ENCODE measurements around the gene MAP7. TPM values are rescaled to one million over a fixed set of nuclear protein-coding genes. Genes with fewer than 3 reads are reported as not detected.

Gene MAP7
- total and polyA plus RNA-seq, 9 of the 15 experiments (the other 6 are each of a cell fraction or from before 2014, with no cell fraction given), result 0.76 to 7.7 (median 3.9) TPM

DNA sequence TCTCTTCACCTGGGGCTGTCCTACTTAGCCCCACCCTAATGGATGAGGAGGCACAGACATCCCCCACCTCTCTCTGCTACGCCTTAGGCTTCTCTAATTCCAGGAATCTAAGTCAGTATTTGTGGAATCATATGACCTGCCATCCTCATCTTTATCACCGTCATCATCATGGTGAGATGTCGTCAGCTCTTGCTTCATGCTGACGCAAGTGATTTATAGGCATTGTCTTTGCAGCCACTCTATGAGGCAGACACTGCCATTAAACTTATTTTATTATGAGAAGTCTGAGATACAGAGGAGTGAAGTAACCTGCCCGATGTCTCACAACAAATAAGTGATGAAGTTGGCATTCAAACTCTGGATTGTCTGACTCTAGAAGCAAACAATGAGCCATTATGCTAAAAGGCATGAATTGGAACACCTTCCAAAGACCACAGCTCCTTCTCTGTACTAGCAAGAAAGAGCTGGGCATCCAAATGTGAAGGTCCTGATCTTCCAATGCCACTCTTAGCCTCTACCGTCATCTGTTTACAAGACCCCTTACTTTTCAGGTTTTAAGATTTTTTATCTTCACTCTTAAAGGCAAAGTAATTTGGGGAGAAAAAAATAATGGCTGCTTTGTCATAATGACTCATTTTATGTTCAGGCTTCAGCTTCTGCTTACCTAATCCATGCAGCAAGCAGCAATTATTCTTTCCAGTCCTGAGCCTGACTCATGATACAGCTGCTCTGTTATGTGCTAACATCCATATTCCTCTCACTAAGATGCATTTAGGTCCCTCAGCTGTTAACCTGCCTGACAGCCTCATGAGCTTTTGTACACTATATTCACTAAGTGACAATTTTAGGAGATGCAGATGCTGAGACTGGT is 146.9 kb downstream of the MAP7 start (continued):
- TF ChIP-seq CEBPZ (IDR thresholded peaks at IDR 0.05; ENCODE audit: borderline replicate concordance, low read depth, low read length) (no peak), USF1 (CRISPR knock-in tag; IDR thresholded peaks at IDR 0.05) (peak; percentile 48; the same call in 1 of the 2 replicates), POLR2AphosphoS2 (IDR thresholded peaks at IDR 0.05; ENCODE audit: low read length) (no peak), UBTF (IDR thresholded peaks at IDR 0.05; ENCODE audit: borderline replicate concordance in 1 of 2, low read depth in 2 of 2, low read length in 2 of 2) (no peak), ZBTB17 (CRISPR knock-in tag; IDR thresholded peaks at IDR 0.05) (peak; percentile 78), FOXJ2 (tag; IDR thresholded peaks at IDR 0.05) (peak; percentile 81), POLR2B (IDR thresholded peaks at IDR 0.05; ENCODE audit: low read depth, partially characterized antibody) (no peak), ETV5 (CRISPR knock-in tag; IDR thresholded peaks at IDR 0.05; ENCODE audit: low read depth) (no peak), ZNF253 (CRISPR knock-in tag; conservative IDR thresholded peaks at IDR 0.05) (no peak), CREB3 (tag; conservative IDR thresholded peaks at IDR 0.05; ENCODE audit: low read depth) (no peak), CLOCK (CRISPR knock-in tag; IDR thresholded peaks at IDR 0.05; ENCODE audit: borderline replicate concordance) (no peak), ETV6 (IDR thresholded peaks at IDR 0.05; ENCODE audit: borderline replicate concordance in 1 of 2, low read depth in 2 of 2, low read length in 1 of 2) (no peak), ETV6 (CRISPR knock-in tag; IDR thresholded peaks at IDR 0.05; ENCODE audit: borderline replicate concordance) (no peak), ESRRB (CRISPR knock-in tag; IDR thresholded peaks at IDR 0.05; ENCODE audit: borderline replicate concordance) (no peak), ZKSCAN1 (IDR thresholded peaks at IDR 0.05; ENCODE audit: low read depth, low read length) (no peak), HDGF (IDR thresholded peaks at IDR 0.05) (no peak)
